H1 (cell line): ENCODE data around the gene ASRGL1. TPM values are rescaled to one million over a fixed set of nuclear protein-coding genes. Genes with fewer than 3 reads are reported as not detected.

Source experiments
- CTCF ChIA-PET: fragments of 300-600 bp; sonication (Branson Sonifier 250); formaldehyde crosslinking; loops from one replicate; lab custom pipeline; 2021; ENCODE audit not compliant: partially characterized antibody; lab: Charles Lee
- POLR2A ChIA-PET: fragments of 300-600 bp; sonication (Branson Sonifier 250); formaldehyde crosslinking; loops from one replicate; lab custom pipeline; 2021; ENCODE audit warnings: inconsistent platforms; ENCODE audit not compliant: partially characterized antibody; lab: Charles Lee
- DNase-seq, 2 experiments: peaks; one replicate each; pipeline versions ENCODE4 v3.0.0 to v3.0.0-alpha.2; 2010 to 2022; ENCODE audit warnings: low spot score in 2 of 2, low read depth in 1 of 2, mixed read lengths in 1 of 2
- FAIRE-seq: peaks from 2 replicates; lab custom pipeline; 2011; peaks lifted over from hg19 to GRCh38; lab: Jason Lieb, UNC
- H2AFZ ChIP-seq: 2 replicates; pipeline ENCODE4 v1.8.1; 2012; ENCODE audit warnings: low read length, inconsistent platforms
- H2AK5ac ChIP-seq: 2 replicates; pipeline ENCODE4 v1.6.1; 2013; ENCODE audit warnings: low read depth, low read length
- H2BK120ac ChIP-seq: replicated peaks from 2 replicates; pipeline ENCODE3; 2013; ENCODE audit warnings: low read depth, low read length, inconsistent platforms
- H2BK12ac ChIP-seq: 2 replicates; pipeline ENCODE4 v1.6.1; 2013; ENCODE audit warnings: low read depth, low read length
- H2BK15ac ChIP-seq: 2 replicates; pipeline ENCODE4 v1.6.1; 2013; ENCODE audit warnings: low read length
- H2BK20ac ChIP-seq: 2 replicates; pipeline ENCODE4 v1.6.1; 2013; ENCODE audit warnings: low read length
- H2BK5ac ChIP-seq: 2 replicates; pipeline ENCODE4 v1.6.1; 2013; ENCODE audit warnings: low read depth, low read length
- H3K14ac ChIP-seq: 2 replicates; pipeline ENCODE4 v1.6.1; 2013; ENCODE audit warnings: inconsistent platforms; ENCODE audit not compliant: insufficient read length
- H3K18ac ChIP-seq: 2 replicates; pipeline ENCODE4 v1.6.1; 2013; ENCODE audit warnings: low read length; ENCODE audit errors: extremely low read depth
- H3K23ac ChIP-seq: 2 replicates; pipeline ENCODE4 v1.6.1; 2013; ENCODE audit warnings: inconsistent platforms; ENCODE audit not compliant: insufficient read length
- H3K23me2 ChIP-seq: 2 replicates; pipeline ENCODE4 v1.6.1; 2013; ENCODE audit warnings: low read depth, low read length
- H3K27ac ChIP-seq: 2 replicates; pipeline ENCODE4 v1.6.1; 2011; ENCODE audit warnings: low read depth, low read length, inconsistent platforms
- H3K27me3 ChIP-seq, 4 experiments: replicated peaks in 1 of 4; 1 replicate in 1 of 4; 2 replicates in 3 of 4; pipeline versions ENCODE4 v1.6.1 to v1.8.1; 2011 to 2013; ENCODE audit warnings: low read length in 3 of 4, mild to moderate bottlenecking in 3 of 4, inconsistent platforms in 2 of 4, mixed read lengths in 2 of 4, moderate library complexity in 1 of 4; ENCODE audit not compliant: control insufficient read depth in 3 of 4, insufficient read depth in 3 of 4; ENCODE audit errors: extremely low read depth in 1 of 4
- H3K36me3 ChIP-seq, 4 experiments: 2 replicates each; pipeline versions ENCODE4 v1.6.1 to v1.8.1; 2011 to 2013; ENCODE audit warnings: mild to moderate bottlenecking in 4 of 4, low read length in 3 of 4, moderate library complexity in 2 of 4, control low read depth in 1 of 4, inconsistent platforms in 1 of 4; ENCODE audit not compliant: insufficient read depth in 4 of 4, control insufficient read depth in 2 of 4
- H3K4ac ChIP-seq: replicated peaks from 2 replicates; pipeline ENCODE3; 2013; ENCODE audit warnings: low read length, low read depth, mixed read lengths, inconsistent platforms; ENCODE audit not compliant: insufficient read length
- H3K4me1 ChIP-seq, 4 experiments: replicated peaks in 1 of 4; 1 replicate in 1 of 4; 2 replicates in 3 of 4; pipeline versions ENCODE4 v1.6.1 to v1.8.1; 2011 to 2013; ENCODE audit warnings: low read length in 3 of 4, inconsistent platforms in 2 of 4, mixed read lengths in 1 of 4; ENCODE audit not compliant: insufficient read depth in 4 of 4, control insufficient read depth in 3 of 4
- H3K4me2 ChIP-seq, 2 experiments: 2 replicates each; pipeline versions ENCODE4 v1.6.1 to v1.8.1; 2011 to 2013; ENCODE audit warnings: low read depth in 2 of 2, low read length in 2 of 2, control low read depth in 1 of 2, inconsistent platforms in 1 of 2, mild to moderate bottlenecking in 1 of 2; ENCODE audit not compliant: insufficient read depth in 1 of 2
- H3K4me3 ChIP-seq, 4 experiments: fragments of 200-600, 300-600 bp in 1 of 4; sonication (generic), shearing (Covaris generic), sonication (Bioruptor Twin) in 1 of 4; 2 replicates each; pipeline versions ENCODE4 v1.5.1 to v1.8.1; 2011 to 2016; ENCODE audit warnings: low read length in 4 of 4, low read depth in 3 of 4, control low read depth in 2 of 4, inconsistent platforms in 2 of 4, mild to moderate bottlenecking in 2 of 4, mixed read lengths in 1 of 4, moderate library complexity in 1 of 4; ENCODE audit not compliant: insufficient read depth in 2 of 4; ENCODE audit errors: extremely low read depth in 1 of 4
- H3K56ac ChIP-seq: replicated peaks from 2 replicates; pipeline ENCODE3; 2013; ENCODE audit warnings: low read depth, mild to moderate bottlenecking, mixed read lengths, low read length, inconsistent platforms; ENCODE audit not compliant: insufficient read length
- H3K79me1 ChIP-seq: 2 replicates; pipeline ENCODE4 v1.6.1; 2013; ENCODE audit warnings: low read depth, low read length, control low read depth
- H3K79me2 ChIP-seq, 2 experiments: 2 replicates each; pipeline versions ENCODE4 v1.6.1 to v1.8.1; 2012 to 2013; ENCODE audit warnings: low read length in 2 of 2, mild to moderate bottlenecking in 2 of 2, inconsistent platforms in 1 of 2; ENCODE audit not compliant: insufficient read depth in 2 of 2, control insufficient read depth in 1 of 2
- H3K9ac ChIP-seq, 4 experiments: replicated peaks in 1 of 4; 1 replicate in 1 of 4; 2 replicates in 3 of 4; pipeline versions ENCODE4 v1.6.1 to v1.8.1; 2011 to 2013; ENCODE audit warnings: low read depth in 3 of 4, low read length in 3 of 4, control low read depth in 2 of 4, mild to moderate bottlenecking in 2 of 4, moderate library complexity in 2 of 4, inconsistent platforms in 1 of 4; ENCODE audit errors: extremely low read depth in 1 of 4
- H3K9me3 ChIP-seq, 2 experiments: 2 replicates each; pipeline versions ENCODE4 v1.6.1 to v1.8.1; 2012 to 2013; ENCODE audit warnings: mild to moderate bottlenecking in 2 of 2, moderate library complexity in 2 of 2, control low read depth in 1 of 2, inconsistent platforms in 1 of 2, low read depth in 1 of 2, low read length in 1 of 2, mixed read lengths in 1 of 2; ENCODE audit not compliant: insufficient read depth in 2 of 2
- H4K20me1 ChIP-seq, 2 experiments: replicated peaks in 1 of 2; 2 replicates each; pipeline versions ENCODE3 to v1.8.1; 2011 to 2013; ENCODE audit warnings: inconsistent platforms in 2 of 2, low read length in 2 of 2, mild to moderate bottlenecking in 1 of 2; ENCODE audit not compliant: insufficient read depth in 2 of 2, control insufficient read depth in 1 of 2
- H4K5ac ChIP-seq: 2 replicates; pipeline ENCODE4 v1.6.1; 2013; ENCODE audit warnings: low read length, low read depth, mixed read lengths, inconsistent platforms; ENCODE audit not compliant: insufficient read length
- H4K8ac ChIP-seq: 2 replicates; pipeline ENCODE4 v1.8.0; 2013; ENCODE audit warnings: mild to moderate bottlenecking, moderate library complexity, low read length, inconsistent platforms; ENCODE audit not compliant: insufficient read depth; ENCODE audit errors: extremely low read depth
- H4K91ac ChIP-seq: replicated peaks from 2 replicates; pipeline ENCODE3; 2013; ENCODE audit warnings: low read length, mixed read lengths, inconsistent platforms; ENCODE audit not compliant: insufficient read length
- CHD2 ChIP-seq: IDR thresholded peaks from 2 replicates; pipeline ENCODE4 v1.6.1; 2012; ENCODE audit warnings: low read length, improper control_type of control experiment
- EGR1 ChIP-seq: IDR thresholded peaks from 2 replicates; pipeline ENCODE4 v1.6.1; 2011; ENCODE audit warnings: low read depth, low read length, borderline replicate concordance
- MAX ChIP-seq: IDR thresholded peaks from 2 replicates; pipeline ENCODE4 v1.6.1; 2012; ENCODE audit warnings: inconsistent platforms
- POLR2AphosphoS5 ChIP-seq: IDR thresholded peaks from 2 replicates; pipeline ENCODE4 v1.6.1; 2011; ENCODE audit warnings: low read depth, low read length
- SAP30 ChIP-seq: fragments of 300-600 bp; sonication (generic); IDR thresholded peaks from 2 replicates; pipeline ENCODE4 v1.7.1; 2012; ENCODE audit warnings: low read length, moderate library complexity, mild to moderate bottlenecking, inconsistent platforms; ENCODE audit not compliant: insufficient read depth, insufficient replicate concordance
- SIN3A ChIP-seq, 2 experiments: IDR thresholded peaks in 1 of 2; conservative IDR thresholded peaks in 1 of 2; 2 replicates each; pipeline ENCODE4 v1.6.1; 2011 to 2012; ENCODE audit warnings: low read length in 2 of 2, improper control_type of control experiment in 1 of 2, low read depth in 1 of 2, mild to moderate bottlenecking in 1 of 2
- WGBS, 2 experiments: shearing (Covaris generic) in 1 of 2; methylation state at CpG; one replicate each; pipeline versions ENCODE4 v1.1.6 to v1.1.7; 2013 to 2015; ENCODE audit warnings: low lambda C conversion rate in 2 of 2, mixed read lengths in 2 of 2, inconsistent platforms in 1 of 2, low coverage in 1 of 2, missing lambda C conversion rate in 1 of 2; ENCODE audit not compliant: insufficient replicate concordance in 2 of 2, insufficient coverage in 1 of 2, insufficient read length in 1 of 2; ENCODE audit errors: extremely low coverage in 1 of 2, missing lambda C conversion rate in 1 of 2; 5-methylcytosine and 5-hydroxymethylcytosine counted together
- long read RNA-seq, 2 experiments: library from RNA in 1 of 2; library from capped mRNA in 1 of 2; stranded (forward); transcript quantifications; one replicate each; pipeline ENCODE4 v2.0.0, GENCODE V29; 2021; ENCODE audit warnings: inconsistent platforms in 1 of 2
- polyA minus RNA-seq, 3 experiments: library from RNA; depleted of rRNA, polyadenylated mRNA; stranded (reverse); fragments of >200 nt; gene quantifications; 1 replicate in 2 of 3; 2 replicates in 1 of 3; pipeline ENCODE4 v1.2.3, GENCODE V29; 2011
- polyA plus RNA-seq, 7 experiments: library from polyadenylated mRNA; depleted of rRNA in 3 of 7; stranded (reverse) in 5 of 7; unstranded in 2 of 7; fragments of >200 nt in 5 of 7; fragments of 200-250 nt in 2 of 7; gene quantifications; 1 replicate in 5 of 7; 2 replicates in 1 of 7; 4 replicates in 1 of 7; pipeline versions ENCODE4 v1.2.1 to v1.2.3, GENCODE V29; 2011 to 2013; ENCODE audit warnings: missing spikeins in 2 of 7, mixed read lengths in 2 of 7
- total RNA-seq: library from RNA; stranded (reverse); fragmentation: NEBNext Ultra II Directional; extraction: Animal tissue kit (Norgen Biotek cat#: 25700); gene quantifications from 2 replicates; pipeline ENCODE4 v1.2.1, GENCODE V29; 2021

Gene ASRGL1
- total RNA-seq (23.5 and 27.2 TPM in 2 replicates), polyA plus RNA-seq (2011; rRNA removed) (19.9 and 24.0 TPM in 2 replicates), polyA minus RNA-seq (2011; rRNA and poly(A)+ RNA removed) (17.4 and 22.0 TPM in 2 replicates)
- polyA plus RNA-seq (2011; cell fraction: cytosol; rRNA removed), result 35.0 TPM
- polyA plus RNA-seq (2011; cell fraction: nucleus; rRNA removed), result 31.5 TPM
- 23.4 to 31.1 TPM (median 26.9 TPM) in 4 replicates for polyA plus RNA-seq (2012, experiment 1 of 2)
- polyA plus RNA-seq (2012, experiment 2 of 2), result 9.3 TPM
- 23.8 TPM for polyA plus RNA-seq (2013, experiment 1 of 2)
- 25.9 TPM for polyA plus RNA-seq (2013, experiment 2 of 2)
- polyA minus RNA-seq (2011; cell fraction: cytosol; rRNA and poly(A)+ RNA removed), result 11.4 TPM
- polyA minus RNA-seq (2011; cell fraction: nucleus; rRNA and poly(A)+ RNA removed), result 19.1 TPM
- long read RNA-seq, experiment 1, partial matches to known transcripts, result 1 of 7 reads
- long read RNA-seq, experiment 1, other reads (novel, unspliced or antisense), result 5 of 7 reads
- long read RNA-seq, experiment 2, transcript ASRGL1-201 (7 exons, 2,182 nt), result major isoform, 5 of 12 reads
- long read RNA-seq, experiment 2, partial matches to known transcripts, result 2 of 12 reads
- long read RNA-seq, experiment 2, other reads (novel, unspliced or antisense), result 3 of 12 reads

DNA sequence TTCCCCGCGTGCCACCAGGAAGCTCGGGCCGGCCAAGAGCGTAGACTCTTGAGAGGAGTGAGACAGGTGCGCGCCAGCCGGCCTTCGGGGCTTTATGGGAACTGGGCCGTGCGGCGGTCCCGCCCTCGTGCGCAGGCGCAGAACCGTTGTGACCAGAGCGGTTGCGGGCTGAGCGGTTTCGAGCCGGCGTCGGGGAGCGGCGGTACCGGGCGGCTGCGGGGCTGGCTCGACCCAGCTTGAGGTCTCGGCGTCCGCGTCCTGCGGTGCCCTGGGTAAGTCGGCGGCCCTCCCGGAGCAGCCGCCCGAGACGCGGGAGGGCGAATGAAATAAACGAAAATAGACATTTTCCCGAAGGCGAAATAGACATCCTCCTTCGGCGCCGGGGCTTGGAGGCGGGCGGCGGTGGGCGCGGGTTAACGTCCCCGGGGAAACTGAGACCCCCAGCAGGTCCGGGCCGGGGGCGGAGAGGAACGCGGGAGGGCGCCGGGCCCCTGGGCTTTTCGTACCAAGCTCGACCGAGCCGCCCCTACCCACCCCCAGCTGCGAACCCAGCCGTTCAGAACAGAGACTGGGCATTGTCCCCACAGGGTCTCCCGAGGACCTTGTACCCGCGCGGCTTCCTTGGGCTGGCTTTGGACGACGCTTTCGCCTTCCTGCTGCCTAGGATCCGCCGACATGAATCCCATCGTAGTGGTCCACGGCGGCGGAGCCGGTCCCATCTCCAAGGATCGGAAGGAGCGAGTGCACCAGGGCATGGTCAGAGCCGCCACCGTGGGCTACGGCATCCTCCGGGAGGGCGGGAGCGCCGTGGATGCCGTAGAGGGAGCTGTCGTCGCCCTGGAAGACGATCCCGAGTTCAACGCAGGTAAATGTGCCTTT, at the start of gene ASRGL1:
ASRGL1 (plus strand) TSS at position 146 of the 879 bp plus-strand sequence; CDS start at position 676, 530 bp downstream.
- CTCF ChIA-PET, result interaction anchor here (0.6 to 5.5 kb wide), 13 partner anchors 11 to 409 kb away, joined by 3 to 82 read pairs (median 4); no protein-coding TSS in a partner anchor
- peak; percentile 61; the same call in 1 of the 2 replicates for TF ChIP-seq MAX
- TF ChIP-seq POLR2AphosphoS5, result 0 out of 2 replicates have a peak, but pooled peaks have one; percentile 42
- peak in 1 of 2 experiments; percentile 59; a peak in 2 of 4 replicates for TF ChIP-seq SIN3A (conservative IDR thresholded peaks at IDR 0.05 in 1 of 2, IDR thresholded peaks at IDR 0.05 in 1 of 2; ENCODE audit: low read depth in 1 of 2, low read length in 2 of 2)
- no peak for TF ChIP-seq EGR1
- TF ChIP-seq SAP30, result no peak
- no peak for TF ChIP-seq CHD2

More for the DNA sequence above, at the start of gene ASRGL1:
- H3K23me2 ChIP-seq, result peaks cover 4% of the 10 kb centered on the region; the same call in 1 of the 2 replicates
- H3K36me3 ChIP-seq, result no peaks in the 10 kb centered on the region; a peak in 2 of 8 replicates
- H3K9me3 ChIP-seq, result no peaks in the 10 kb centered on the region
- peak within 1 kb of the TSS; percentile 80 to 93 for H3K4me2 ChIP-seq
- H3K79me1 ChIP-seq, result no peaks in the 10 kb centered on the region
- peak within 1 kb of the TSS; percentile 77 for H4K91ac ChIP-seq
- no peak within 1 kb of the TSS for H2BK120ac ChIP-seq
- 0 out of 2 replicates have a peak within 1 kb of the TSS, but pooled peaks have one; percentile 88 for H2BK15ac ChIP-seq
- POLR2A ChIA-PET, result interaction anchor here (0.7 to 1.2 kb wide), 3 partner anchors 9 to 38 kb away, joined by 3 read pairs; no protein-coding TSS in a partner anchor
- 2% methylated on average over 88 of the region's 98 CpGs; no CpG with 5 or more reads in 1 of the 2 experiments for WGBS, 2 experiments
- peak within 1 kb of the TSS; percentile 59 to 77 (median 72) for H3K4me3 ChIP-seq
- H4K5ac ChIP-seq, result no peak within 1 kb of the TSS
- H2AFZ ChIP-seq, result peak within 1 kb of the TSS; percentile 59; the same call in 1 of the 2 replicates
- no peak within 1 kb of the TSS for H3K23ac ChIP-seq
- H2AK5ac ChIP-seq, result no peak within 1 kb of the TSS
- 0 out of 2 replicates have a peak within 1 kb of the TSS, but pooled peaks have one; percentile 42 for H3K18ac ChIP-seq
- no peaks in the 10 kb centered on the region for H4K20me1 ChIP-seq
- H2BK5ac ChIP-seq, result 0 out of 2 replicates have a peak within 1 kb of the TSS, but pooled peaks have one; percentile 35
- peak within 1 kb of the TSS; percentile 55; the same call in 1 of the 2 replicates for H2BK12ac ChIP-seq
- DNase-seq (peak; percentile 54 to 95), FAIRE-seq (no peak)
- peak within 1 kb of the TSS; percentile 94 for H3K4ac ChIP-seq
- no peak within 1 kb of the TSS for H3K27ac ChIP-seq
- no peak within 1 kb of the TSS for H3K56ac ChIP-seq
- H3K27me3 ChIP-seq, result peaks cover 0 to 10% (median 4%) of the 10 kb centered on the region in 4 experiments; a peak in 3 of 7 replicates
- peak within 1 kb of the TSS; percentile 81 for H4K8ac ChIP-seq
- no peaks in the 10 kb centered on the region for H3K79me2 ChIP-seq
- peak within 1 kb of the TSS; percentile 59 to 73 (median 65) for H3K9ac ChIP-seq
- 0 out of 2 replicates have a peak within 1 kb of the TSS, but pooled peaks have one; percentile 13 for H2BK20ac ChIP-seq
- no peak within 1 kb of the TSS for H3K14ac ChIP-seq
- peaks cover 0 to 4% (median 0%) of the 10 kb centered on the region in 4 experiments; a peak in 4 of 7 replicates for H3K4me1 ChIP-seq
